ENCODE results near the gene PRG2.
"Not testable (repeated sequence)": the region's sequence is repeated elsewhere in the genome, so short reads cannot be mapped to it uniquely, and the experiment has no call there.

Gene PRG2

GRCh38 chr11:57347336-57347735 lies 43.1 kb downstream of the PRG2 start:
- no peak for DNase-seq (ENCODE audit: low read depth)

- DNase-seq (ENCODE audit: low read depth) = no peak
Measured at GRCh38 chr11:57345555-57346211, 44.8 kb downstream of the PRG2 start.

- no peak for DNase-seq (ENCODE audit: low read depth)
Measured at GRCh38 chr11:57344826-57345225, 45.6 kb downstream of the PRG2 start.

- DNase-seq (ENCODE audit: low read depth) = no peak
Measured at GRCh38 chr11:57343825-57344224, 46.6 kb downstream of the PRG2 start.

GRCh38 chr11:57342702-57343101 lies 47.7 kb downstream of the PRG2 start:
- no peak for DNase-seq (ENCODE audit: low read depth)

GRCh38 chr11:57341250-57341808 lies 49.1 kb downstream of the PRG2 start:
- no peak for DNase-seq (ENCODE audit: low read depth)

- no peak for DNase-seq (ENCODE audit: low read depth)
Measured at GRCh38 chr11:57340039-57340615, 50.3 kb downstream of the PRG2 start.

- no peak for DNase-seq (ENCODE audit: low read depth)
Measured at GRCh38 chr11:57339328-57339727, 51.1 kb downstream of the PRG2 start.

GRCh38 chr11:57338142-57338541 lies 52.3 kb downstream of the PRG2 start, which contains the start of gene P2RX3:
Gene P2RX3, plus strand, starts transcription at chr11:57338352. Its CDS starts 199 bp downstream, at chr11:57338551.
- no peak for DNase-seq (ENCODE audit: low read depth)

- not testable (repeated sequence) for DNase-seq (ENCODE audit: low read depth)
Measured at GRCh38 chr11:57336856-57337255, 53.6 kb downstream of the PRG2 start.

Measured in GM04504 (cell line).